ENCODE results near the gene LYPD3.

The LYPD3 gene

DNA sequence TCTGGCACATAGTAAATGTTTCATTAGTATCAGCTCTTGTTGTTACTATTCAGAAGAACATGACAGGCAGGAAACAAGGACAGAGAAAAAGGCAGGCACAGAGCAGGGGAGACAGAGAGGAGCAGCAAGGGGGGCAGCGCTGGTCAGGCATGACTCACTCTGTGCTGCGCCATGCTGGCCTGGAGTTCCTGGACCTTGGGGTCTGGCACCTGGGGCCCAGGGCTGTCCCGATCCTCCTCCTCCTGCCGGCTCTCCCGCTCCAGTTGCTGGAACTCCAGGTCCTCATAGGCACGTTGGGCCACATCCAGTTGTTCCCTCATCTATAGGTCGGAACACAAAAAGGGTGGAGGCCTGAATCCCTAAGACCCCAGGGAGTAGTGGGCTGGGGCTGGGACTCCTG, 31.6 kb upstream of the LYPD3 start:
- FAIRE-seq = no peak
- no peak for DNase-seq (ENCODE audit: insufficient read length, low spot score)
- TF ChIP-seq, protein P1, sequence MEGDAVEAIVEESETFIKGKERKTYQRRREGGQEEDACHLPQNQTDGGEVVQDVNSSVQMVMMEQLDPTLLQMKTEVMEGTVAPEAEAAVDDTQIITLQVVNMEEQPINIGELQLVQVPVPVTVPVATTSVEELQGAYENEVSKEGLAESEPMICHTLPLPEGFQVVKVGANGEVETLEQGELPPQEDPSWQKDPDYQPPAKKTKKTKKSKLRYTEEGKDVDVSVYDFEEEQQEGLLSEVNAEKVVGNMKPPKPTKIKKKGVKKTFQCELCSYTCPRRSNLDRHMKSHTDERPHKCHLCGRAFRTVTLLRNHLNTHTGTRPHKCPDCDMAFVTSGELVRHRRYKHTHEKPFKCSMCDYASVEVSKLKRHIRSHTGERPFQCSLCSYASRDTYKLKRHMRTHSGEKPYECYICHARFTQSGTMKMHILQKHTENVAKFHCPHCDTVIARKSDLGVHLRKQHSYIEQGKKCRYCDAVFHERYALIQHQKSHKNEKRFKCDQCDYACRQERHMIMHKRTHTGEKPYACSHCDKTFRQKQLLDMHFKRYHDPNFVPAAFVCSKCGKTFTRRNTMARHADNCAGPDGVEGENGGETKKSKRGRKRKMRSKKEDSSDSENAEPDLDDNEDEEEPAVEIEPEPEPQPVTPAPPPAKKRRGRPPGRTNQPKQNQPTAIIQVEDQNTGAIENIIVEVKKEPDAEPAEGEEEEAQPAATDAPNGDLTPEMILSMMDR (IDR thresholded peaks at IDR 0.05; ENCODE audit: insufficient read depth, missing control alignments) = no peak

DNA sequence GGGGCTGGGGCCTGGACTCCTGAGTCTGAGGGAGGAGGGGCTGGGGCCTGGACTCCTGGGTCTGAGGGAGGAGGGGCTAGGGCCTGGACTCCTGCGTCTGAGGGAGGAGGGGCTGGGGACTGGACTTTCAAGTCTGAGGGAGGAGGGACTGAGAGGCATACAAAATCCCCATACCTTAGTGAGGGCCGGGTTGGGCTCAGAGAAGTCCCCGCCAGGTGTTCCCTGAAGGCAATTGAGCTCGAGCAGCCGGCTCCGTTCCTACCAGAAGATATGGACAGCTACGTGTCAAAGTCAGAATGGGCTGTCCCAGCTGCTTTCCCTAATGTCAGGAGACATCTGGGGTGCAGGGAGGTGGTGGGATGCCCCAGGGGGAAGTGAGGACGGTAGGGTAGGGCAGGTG, 29.7 kb upstream of the LYPD3 start:
- DNase-seq (ENCODE audit: insufficient read length, low spot score) (no peak), FAIRE-seq (no peak)
- TF ChIP-seq, protein P1 (IDR thresholded peaks at IDR 0.05; ENCODE audit: insufficient read depth, missing control alignments) = no peak

DNA sequence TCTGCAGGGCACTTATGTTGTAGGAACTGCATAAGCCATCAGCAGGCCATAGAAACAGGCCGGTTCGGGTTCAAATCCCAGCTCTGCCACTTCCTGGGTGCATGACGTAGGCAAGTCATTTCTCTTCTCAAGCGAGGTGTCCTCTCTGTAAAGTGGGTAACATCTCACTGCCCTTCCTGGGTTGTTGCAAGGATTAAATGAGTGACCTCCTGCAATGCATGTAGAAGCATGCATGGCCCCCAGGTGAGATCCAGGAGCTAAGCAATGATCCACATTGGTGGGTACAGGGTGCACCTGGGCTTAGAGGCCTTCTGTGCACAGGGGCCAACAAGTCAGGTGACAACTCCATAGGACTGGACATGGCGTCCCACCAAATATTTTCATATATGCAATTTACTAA, 25.4 kb upstream of the LYPD3 start:
- DNase-seq (ENCODE audit: insufficient read length, low spot score) (no peak), FAIRE-seq (no peak)
- TF ChIP-seq, protein P1 (IDR thresholded peaks at IDR 0.05; ENCODE audit: insufficient read depth, missing control alignments) = no peak

GRCh38 chr19:43489979-43490599, 24.7 kb upstream of the LYPD3 start:
- TF ChIP-seq, protein P1 (IDR thresholded peaks at IDR 0.05; ENCODE audit: insufficient read depth, missing control alignments) = no peak
- FAIRE-seq (no peak), DNase-seq (ENCODE audit: insufficient read length, low spot score) (no peak)

GRCh38 chr19:43489310-43489709, 23.9 kb upstream of the LYPD3 start:
- TF ChIP-seq, protein P1 (IDR thresholded peaks at IDR 0.05; ENCODE audit: insufficient read depth, missing control alignments) = no peak
- FAIRE-seq (no peak), DNase-seq (ENCODE audit: insufficient read length, low spot score) (no peak)

GRCh38 chr19:43488179-43488578, 22.8 kb upstream of the LYPD3 start:
- TF ChIP-seq, protein P1 (IDR thresholded peaks at IDR 0.05; ENCODE audit: insufficient read depth, missing control alignments) = no peak
- FAIRE-seq = no peak
- DNase-seq (ENCODE audit: insufficient read length, low spot score) = no peak

GRCh38 chr19:43486412-43486811, 21.0 kb upstream of the LYPD3 start:
- FAIRE-seq = no peak
- no peak for DNase-seq (ENCODE audit: insufficient read length, low spot score)
- TF ChIP-seq, protein P1 (IDR thresholded peaks at IDR 0.05; ENCODE audit: insufficient read depth, missing control alignments) = no peak
